Activated CD4-positive, alpha-beta T cell treated with anti-CD3 and anti-CD28 coated beads, Interleukin-2, Interleukin-4, amounts not matched to agents 100 ng/mL and 50 ng/mL, durations not matched to agents 16 hours and 8 hours (primary cell): ENCODE measurements around the gene KDM5A.
"Not testable (repeated sequence)": the region's sequence is repeated elsewhere in the genome, so short reads cannot be mapped to it uniquely, and the experiment has no call there.

ENCODE experiments used
- DNase-seq: peaks from one replicate; pipeline ENCODE4 v3.0.0-alpha.2; 2020; ENCODE audit warnings: low spot score

KDM5A gene

GRCh38 chr12:389142-390096 is at the start of gene KDM5A:
Gene KDM5A, minus strand, starts transcription at chr12:389320. Its CDS starts 229 bp downstream, at chr12:389091.
- DNase-seq: peak; percentile 93

GRCh38 chr12:435737-436136 is 46.6 kb upstream of the KDM5A start:
- not testable (repeated sequence) for DNase-seq

- DNase-seq: no peak
These were observed 33.4 kb upstream of the KDM5A start for GRCh38 chr12:422526-422925.

- DNase-seq: no peak
These were observed 29.3 kb upstream of the KDM5A start for GRCh38 chr12:418432-418831.

- no peak for DNase-seq
These were observed 25.7 kb upstream of the KDM5A start for GRCh38 chr12:414859-415258.

- DNase-seq: peak; percentile 37
These were observed 12.9 kb upstream of the KDM5A start for GRCh38 chr12:402029-402389.

- peak; percentile 96 for DNase-seq
These were observed 12.3 kb upstream of the KDM5A start, which contains the start of gene CCDC77 for GRCh38 chr12:401235-402028. Gene CCDC77, plus strand, starts transcription at chr12:401644. Its CDS starts 7,740 bp downstream, at chr12:409384.

- no peak for DNase-seq
These were observed 11.7 kb upstream of the KDM5A start for GRCh38 chr12:400828-401227.

- DNase-seq: peak; percentile 44
These were observed 479 bp downstream of the KDM5A start for GRCh38 chr12:388541-389141.

GRCh38 chr12:388012-388411 is 1.1 kb downstream of the KDM5A start:
- DNase-seq: no peak

GRCh38 chr12:386651-387050 is 2.5 kb downstream of the KDM5A start:
- DNase-seq: no peak

GRCh38 chr12:370739-371485 is 18.2 kb downstream of the KDM5A start:
- not testable (repeated sequence) for DNase-seq

GRCh38 chr12:367972-368371 is 21.1 kb downstream of the KDM5A start:
- no peak for DNase-seq

GRCh38 chr12:366820-367219 is 22.3 kb downstream of the KDM5A start:
- DNase-seq: no peak

GRCh38 chr12:359091-359490 is 30.0 kb downstream of the KDM5A start:
- DNase-seq: no peak

GRCh38 chr12:356276-356988 is 32.7 kb downstream of the KDM5A start:
- DNase-seq: no peak

- DNase-seq: not testable (repeated sequence)
These were observed 37.9 kb downstream of the KDM5A start for GRCh38 chr12:351197-351596.

GRCh38 chr12:349625-350024 is 39.5 kb downstream of the KDM5A start:
- not testable (repeated sequence) for DNase-seq

GRCh38 chr12:343036-343435 is 46.1 kb downstream of the KDM5A start:
- DNase-seq: not testable (repeated sequence)

GRCh38 chr12:337039-337438 is 52.1 kb downstream of the KDM5A start:
- no peak for DNase-seq

- DNase-seq: no peak
These were observed 55.0 kb downstream of the KDM5A start for GRCh38 chr12:334125-334524.
